Measurements from ENCODE around the gene LRBA. TPM values are rescaled to one million over a fixed set of nuclear protein-coding genes. Genes with fewer than 3 reads are reported as not detected.
"Not testable (repeated sequence)": the region's sequence is repeated elsewhere in the genome, so short reads cannot be mapped to it uniquely, and the experiment has no call there.

The LRBA gene
- polyA plus RNA-seq, 1 donor, result 52.8 TPM

- Histone ChIP-seq H3K9me3 (ENCODE audit: control insufficient read depth, low read depth, low read length) (no peaks in the 10 kb centered on the region), H3K27me3 (ENCODE audit: control insufficient read depth, insufficient read depth, low read length) (no peaks in the 10 kb centered on the region), H3K36me3 (ENCODE audit: control insufficient read depth, insufficient read depth, low read length) (no peaks in the 10 kb centered on the region), H3K27ac (ENCODE audit: low read length) (no peak overlapping the region), H3K4me3 (ENCODE audit: low read length) (no peak overlapping the region), H3K4me1 (ENCODE audit: control insufficient read depth, insufficient read depth, low read length) (no peaks in the 10 kb centered on the region)
- no peak for DNase-seq
- WGBS (ENCODE audit: insufficient coverage, low lambda C conversion rate), result no CpG with 5 or more reads among the region's 11 CpGs
Observed at GRCh38 chr4:150976478-150977118, 38.5 kb downstream of the LRBA start.

- no CpG with 5 or more reads among the region's 1 CpG for WGBS (ENCODE audit: insufficient coverage, low lambda C conversion rate)
- Histone ChIP-seq H3K4me1 (ENCODE audit: control insufficient read depth, insufficient read depth, low read length) (no peaks in the 10 kb centered on the region), H3K4me3 (ENCODE audit: low read length) (no peak overlapping the region), H3K36me3 (ENCODE audit: control insufficient read depth, insufficient read depth, low read length) (no peaks in the 10 kb centered on the region), H3K27ac (ENCODE audit: low read length) (no peak overlapping the region), H3K27me3 (ENCODE audit: control insufficient read depth, insufficient read depth, low read length) (no peaks in the 10 kb centered on the region), H3K9me3 (ENCODE audit: control insufficient read depth, low read depth, low read length) (no peaks in the 10 kb centered on the region)
- peak in 1 of 2 donors; percentile 12 for DNase-seq
Observed at GRCh38 chr4:150974750-150975149, 40.3 kb downstream of the LRBA start.

DNA sequence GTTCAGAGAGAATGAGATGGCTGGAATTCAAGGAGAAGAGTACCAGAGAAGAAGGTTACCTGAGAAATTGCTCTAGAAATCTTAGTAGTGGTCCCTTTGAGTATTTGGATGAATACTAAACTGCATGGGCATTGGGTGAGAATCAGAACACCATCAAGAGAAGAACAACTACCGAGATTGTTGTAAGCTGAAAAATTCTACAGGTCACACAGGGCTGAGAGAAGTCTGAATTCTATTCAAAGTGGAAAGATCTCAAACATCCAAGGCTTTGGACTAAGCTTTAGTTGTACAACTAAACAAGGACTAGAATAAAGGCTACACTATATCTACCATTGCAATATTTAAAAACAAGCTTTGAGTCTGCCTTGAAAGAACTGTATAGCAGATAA lies 40.8 kb downstream of the LRBA start:
- WGBS (ENCODE audit: insufficient coverage, low lambda C conversion rate), result no CpG with 5 or more reads among the region's 1 CpG
- no peak for DNase-seq
- H3K4me1 ChIP-seq (ENCODE audit: control insufficient read depth, insufficient read depth, low read length), result no peaks in the 10 kb centered on the region
- H3K9me3 ChIP-seq (ENCODE audit: control insufficient read depth, low read depth, low read length), result no peaks in the 10 kb centered on the region
- no peak overlapping the region for H3K4me3 ChIP-seq (ENCODE audit: low read length)
- no peak overlapping the region for H3K27ac ChIP-seq (ENCODE audit: low read length)
- no peaks in the 10 kb centered on the region for H3K36me3 ChIP-seq (ENCODE audit: control insufficient read depth, insufficient read depth, low read length)
- H3K27me3 ChIP-seq (ENCODE audit: control insufficient read depth, insufficient read depth, low read length), result no peaks in the 10 kb centered on the region

DNA sequence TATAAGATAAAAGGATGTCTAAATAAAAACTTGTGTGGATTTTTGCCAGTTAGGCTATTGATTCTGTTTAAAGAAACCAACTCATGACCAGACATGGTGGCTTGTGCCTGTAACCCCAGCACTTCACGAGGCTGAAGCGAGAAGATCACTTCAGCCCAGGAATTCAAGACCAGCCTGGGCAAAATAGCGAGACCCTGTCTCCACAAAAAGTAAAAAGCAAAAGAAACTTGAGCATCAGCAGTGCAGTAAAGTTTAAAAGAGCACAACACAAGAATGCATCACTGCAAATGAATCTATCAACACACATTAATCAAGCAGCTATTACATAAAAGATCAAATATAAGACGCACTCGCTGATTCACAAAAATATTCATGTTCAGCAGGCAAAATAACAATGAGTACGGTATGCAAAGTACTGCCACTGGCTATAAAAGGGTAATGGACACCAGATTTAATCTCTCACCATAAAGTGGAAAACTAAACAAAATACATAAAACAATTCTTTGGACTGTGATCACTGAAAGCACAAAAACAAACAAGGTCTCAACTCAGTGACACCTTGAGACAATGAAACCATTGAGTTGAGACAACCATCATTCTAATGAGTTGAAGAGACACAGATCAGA lies 41.3 kb downstream of the LRBA start:
- no CpG with 5 or more reads among the region's 6 CpGs for WGBS (ENCODE audit: insufficient coverage, low lambda C conversion rate)
- H3K27ac ChIP-seq (ENCODE audit: low read length), result no peak overlapping the region
- DNase-seq, result peak in 1 of 2 donors; percentile 43
- H3K4me3 ChIP-seq (ENCODE audit: low read length), result no peak overlapping the region
- no peaks in the 10 kb centered on the region for H3K27me3 ChIP-seq (ENCODE audit: control insufficient read depth, insufficient read depth, low read length)
- no peaks in the 10 kb centered on the region for H3K9me3 ChIP-seq (ENCODE audit: control insufficient read depth, low read depth, low read length)
- no peaks in the 10 kb centered on the region for H3K36me3 ChIP-seq (ENCODE audit: control insufficient read depth, insufficient read depth, low read length)
- no peaks in the 10 kb centered on the region for H3K4me1 ChIP-seq (ENCODE audit: control insufficient read depth, insufficient read depth, low read length)

DNA sequence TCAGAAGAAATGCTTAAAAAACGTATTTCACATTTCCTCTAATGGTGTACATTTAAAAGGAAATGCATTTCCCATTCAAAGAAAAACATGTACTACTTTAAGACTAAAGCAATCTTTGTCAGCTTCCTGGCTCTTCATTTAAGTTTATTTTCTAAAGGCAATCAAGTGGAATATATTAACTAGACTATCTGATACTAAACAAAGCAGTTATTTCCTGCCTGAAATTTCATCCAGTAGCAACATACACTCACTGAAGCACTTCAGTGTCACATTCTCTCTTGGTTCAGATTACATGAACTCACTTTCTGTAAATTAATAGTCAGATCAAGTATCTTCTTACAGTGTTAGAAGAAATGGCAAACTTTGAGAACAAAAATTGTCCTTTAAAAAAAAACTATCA lies 42.5 kb downstream of the LRBA start:
- Histone ChIP-seq H3K4me3 (ENCODE audit: low read length) (no peak overlapping the region), H3K9me3 (ENCODE audit: control insufficient read depth, low read depth, low read length) (no peaks in the 10 kb centered on the region), H3K27ac (ENCODE audit: low read length) (no peak overlapping the region), H3K36me3 (ENCODE audit: control insufficient read depth, insufficient read depth, low read length) (no peaks in the 10 kb centered on the region), H3K4me1 (ENCODE audit: control insufficient read depth, insufficient read depth, low read length) (no peaks in the 10 kb centered on the region), H3K27me3 (ENCODE audit: control insufficient read depth, insufficient read depth, low read length) (no peaks in the 10 kb centered on the region)
- DNase-seq, result no peak
- WGBS (ENCODE audit: insufficient coverage, low lambda C conversion rate), result 89% methylated on average over 1 of the region's 1 CpG

DNA sequence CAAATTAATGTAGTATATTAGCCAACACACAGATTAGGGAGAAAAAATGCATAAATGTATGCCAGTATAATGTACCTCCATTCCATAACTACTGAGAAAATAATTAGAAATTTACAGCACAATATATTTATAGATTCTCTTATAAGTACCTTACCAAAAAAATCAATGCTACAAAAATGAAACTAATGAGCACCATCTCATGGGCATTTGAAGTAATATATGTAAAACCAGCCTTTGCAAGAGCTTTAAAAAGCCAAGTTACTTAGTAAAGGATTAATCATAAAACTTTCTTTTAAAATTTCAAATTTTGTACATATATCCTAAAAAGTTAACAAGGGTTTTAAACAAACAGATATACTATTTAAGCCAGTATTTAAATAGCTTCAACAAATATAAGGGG lies 43.2 kb downstream of the LRBA start:
- no peak overlapping the region for H3K27ac ChIP-seq (ENCODE audit: low read length)
- H3K4me3 ChIP-seq (ENCODE audit: low read length), result no peak overlapping the region
- no peaks in the 10 kb centered on the region for H3K36me3 ChIP-seq (ENCODE audit: control insufficient read depth, insufficient read depth, low read length)
- no peaks in the 10 kb centered on the region for H3K27me3 ChIP-seq (ENCODE audit: control insufficient read depth, insufficient read depth, low read length)
- no peak for DNase-seq
- H3K4me1 ChIP-seq (ENCODE audit: control insufficient read depth, insufficient read depth, low read length), result no peaks in the 10 kb centered on the region
- H3K9me3 ChIP-seq (ENCODE audit: control insufficient read depth, low read depth, low read length), result no peaks in the 10 kb centered on the region

DNA sequence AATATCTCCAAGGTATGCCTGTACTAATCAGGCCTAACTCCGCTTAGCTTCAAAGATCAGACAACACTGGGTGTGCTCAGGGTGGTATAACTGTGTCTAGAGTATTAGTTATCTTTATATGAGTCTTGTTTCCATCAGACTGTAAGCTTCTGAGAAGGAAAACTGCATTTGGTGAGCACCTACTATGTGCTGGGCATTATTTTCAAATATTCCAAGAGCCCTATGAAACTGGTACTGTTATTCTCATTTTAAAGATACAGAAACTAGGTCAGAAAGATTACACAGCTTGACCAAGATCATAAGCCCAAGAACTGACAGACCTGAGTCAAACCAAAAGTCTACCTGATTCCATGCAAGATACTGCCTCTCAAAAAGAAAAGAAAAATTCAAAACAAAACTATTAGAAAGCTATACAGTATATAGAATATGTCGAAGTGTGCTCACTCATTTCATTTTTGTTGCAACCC lies 44.4 kb downstream of the LRBA start:
- H3K27me3 ChIP-seq (ENCODE audit: control insufficient read depth, insufficient read depth, low read length), result no peaks in the 10 kb centered on the region
- H3K4me1 ChIP-seq (ENCODE audit: control insufficient read depth, insufficient read depth, low read length), result no peaks in the 10 kb centered on the region
- no peak overlapping the region for H3K27ac ChIP-seq (ENCODE audit: low read length)
- DNase-seq, result no peak
- no peak overlapping the region for H3K4me3 ChIP-seq (ENCODE audit: low read length)
- H3K36me3 ChIP-seq (ENCODE audit: control insufficient read depth, insufficient read depth, low read length), result no peaks in the 10 kb centered on the region
- no CpG with 5 or more reads among the region's 2 CpGs for WGBS (ENCODE audit: insufficient coverage, low lambda C conversion rate)
- H3K9me3 ChIP-seq (ENCODE audit: control insufficient read depth, low read depth, low read length), result no peaks in the 10 kb centered on the region

DNA sequence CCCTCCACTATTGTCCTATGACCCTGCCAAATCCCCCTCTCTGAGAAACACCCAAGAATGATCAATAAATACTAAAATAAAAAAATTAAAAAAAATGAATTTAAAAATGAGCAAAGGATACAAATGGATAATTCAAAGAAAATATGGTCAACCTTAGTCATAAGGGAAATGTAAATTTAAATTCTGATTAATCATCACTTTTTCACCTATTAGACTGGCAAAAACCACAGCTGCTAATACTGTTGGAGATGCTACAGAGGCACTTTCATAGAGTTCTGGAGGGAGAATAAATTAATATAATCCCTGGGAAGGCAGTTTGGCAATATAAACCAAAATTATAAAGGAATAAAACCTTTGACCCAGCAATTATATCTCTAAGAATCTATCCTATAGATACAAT lies 50.3 kb downstream of the LRBA start:
- peaks cover 9% of the 10 kb centered on the region for H3K9me3 ChIP-seq (ENCODE audit: control insufficient read depth, low read depth, low read length)
- H3K4me1 ChIP-seq (ENCODE audit: control insufficient read depth, insufficient read depth, low read length), result no peaks in the 10 kb centered on the region
- H3K36me3 ChIP-seq (ENCODE audit: control insufficient read depth, insufficient read depth, low read length), result no peaks in the 10 kb centered on the region
- no peak for DNase-seq
- H3K27ac ChIP-seq (ENCODE audit: low read length), result no peak overlapping the region
- no peak overlapping the region for H3K4me3 ChIP-seq (ENCODE audit: low read length)
- H3K27me3 ChIP-seq (ENCODE audit: control insufficient read depth, insufficient read depth, low read length), result no peaks in the 10 kb centered on the region

- peaks cover 14% of the 10 kb centered on the region for H3K9me3 ChIP-seq (ENCODE audit: control insufficient read depth, low read depth, low read length)
- not testable (repeated sequence) for DNase-seq; H3K27ac ChIP-seq (ENCODE audit: low read length); H3K27me3 ChIP-seq (ENCODE audit: control insufficient read depth, insufficient read depth, low read length); H3K4me3 ChIP-seq (ENCODE audit: low read length); H3K36me3 ChIP-seq (ENCODE audit: control insufficient read depth, insufficient read depth, low read length); H3K4me1 ChIP-seq (ENCODE audit: control insufficient read depth, insufficient read depth, low read length)
- WGBS (ENCODE audit: insufficient coverage, low lambda C conversion rate), result no CpG with 5 or more reads among the region's 47 CpGs
Observed at GRCh38 chr4:150963602-150964345, 51.3 kb downstream of the LRBA start.

- H3K27me3 ChIP-seq (ENCODE audit: control insufficient read depth, insufficient read depth, low read length), result no peaks in the 10 kb centered on the region
- H3K27ac ChIP-seq (ENCODE audit: low read length), result no peak overlapping the region
- H3K9me3 ChIP-seq (ENCODE audit: control insufficient read depth, low read depth, low read length), result peaks cover 28% of the 10 kb centered on the region
- H3K4me1 ChIP-seq (ENCODE audit: control insufficient read depth, insufficient read depth, low read length), result no peaks in the 10 kb centered on the region
- H3K4me3 ChIP-seq (ENCODE audit: low read length), result no peak overlapping the region
- WGBS (ENCODE audit: insufficient coverage, low lambda C conversion rate), result 67% methylated on average over 1 of the region's 1 CpG
- H3K36me3 ChIP-seq (ENCODE audit: control insufficient read depth, insufficient read depth, low read length), result peaks cover 3% of the 10 kb centered on the region
- no peak for DNase-seq
Observed at GRCh38 chr4:150962245-150962644, 52.8 kb downstream of the LRBA start.

All from large intestine (tissue), 3 donors.